NB4 (cell line): ENCODE measurements around the gene DLG1.

ENCODE experiments used
- DNase-seq: peaks from one replicate; pipeline ENCODE4 v3.0.0; 2010; ENCODE audit warnings: low read depth
- H3K4me3 ChIP-seq: one replicate; pipeline ENCODE4 v1.5.1; 2011; ENCODE audit warnings: mild to moderate bottlenecking, low read depth, low read length, moderate library complexity
- CTCF ChIP-seq: IDR thresholded peaks from one replicate; pipeline ENCODE4 v1.5.1; 2012; ENCODE audit warnings: low read depth, low read length
- MAX ChIP-seq: IDR thresholded peaks from 2 replicates; pipeline ENCODE4 v1.6.1; 2011; ENCODE audit warnings: low read depth, low read length
- MYC ChIP-seq: IDR thresholded peaks from 2 replicates; pipeline ENCODE4 v1.6.1; 2011; ENCODE audit warnings: low read depth, low read length
- POLR2A ChIP-seq: IDR thresholded peaks from 2 replicates; pipeline ENCODE4 v1.6.1; 2011; ENCODE audit warnings: mild to moderate bottlenecking; ENCODE audit not compliant: insufficient read length; ENCODE audit errors: extremely low read depth

The DLG1 gene

GRCh38 chr3:197017003-197017402 lies 281.4 kb downstream of the DLG1 start:
- TF ChIP-seq CTCF = no peak
- TF ChIP-seq POLR2A = no peak
- no peak for TF ChIP-seq MAX
- no peak for TF ChIP-seq MYC
- no peak overlapping the region for H3K4me3 ChIP-seq
- DNase-seq = no peak

GRCh38 chr3:197015790-197016736 lies 282.3 kb downstream of the DLG1 start:
- DNase-seq = no peak
- TF ChIP-seq POLR2A = no peak
- no peak for TF ChIP-seq MYC
- no peak for TF ChIP-seq CTCF
- no peak overlapping the region for H3K4me3 ChIP-seq

- TF ChIP-seq CTCF (no peak), MAX (no peak), POLR2A (no peak), MYC (no peak)
- no peak overlapping the region for H3K4me3 ChIP-seq
- peak; percentile 80 for DNase-seq
Observed at GRCh38 chr3:197014942-197015575, 283.4 kb downstream of the DLG1 start.

GRCh38 chr3:197014024-197014423 lies 284.4 kb downstream of the DLG1 start:
- no peak for DNase-seq
- no peak overlapping the region for H3K4me3 ChIP-seq
- TF ChIP-seq CTCF (no peak), MAX (no peak), MYC (no peak)

- TF ChIP-seq MAX (no peak), CTCF (no peak), MYC (no peak), POLR2A (no peak)
- no peak for DNase-seq
Observed at GRCh38 chr3:197012540-197012883, 285.9 kb downstream of the DLG1 start.

More at GRCh38 chr3:197012540-197012883, 285.9 kb downstream of the DLG1 start:
- H3K4me3 ChIP-seq = no peak overlapping the region
